ENCODE results near the gene PRAME.

Gene PRAME

DNA sequence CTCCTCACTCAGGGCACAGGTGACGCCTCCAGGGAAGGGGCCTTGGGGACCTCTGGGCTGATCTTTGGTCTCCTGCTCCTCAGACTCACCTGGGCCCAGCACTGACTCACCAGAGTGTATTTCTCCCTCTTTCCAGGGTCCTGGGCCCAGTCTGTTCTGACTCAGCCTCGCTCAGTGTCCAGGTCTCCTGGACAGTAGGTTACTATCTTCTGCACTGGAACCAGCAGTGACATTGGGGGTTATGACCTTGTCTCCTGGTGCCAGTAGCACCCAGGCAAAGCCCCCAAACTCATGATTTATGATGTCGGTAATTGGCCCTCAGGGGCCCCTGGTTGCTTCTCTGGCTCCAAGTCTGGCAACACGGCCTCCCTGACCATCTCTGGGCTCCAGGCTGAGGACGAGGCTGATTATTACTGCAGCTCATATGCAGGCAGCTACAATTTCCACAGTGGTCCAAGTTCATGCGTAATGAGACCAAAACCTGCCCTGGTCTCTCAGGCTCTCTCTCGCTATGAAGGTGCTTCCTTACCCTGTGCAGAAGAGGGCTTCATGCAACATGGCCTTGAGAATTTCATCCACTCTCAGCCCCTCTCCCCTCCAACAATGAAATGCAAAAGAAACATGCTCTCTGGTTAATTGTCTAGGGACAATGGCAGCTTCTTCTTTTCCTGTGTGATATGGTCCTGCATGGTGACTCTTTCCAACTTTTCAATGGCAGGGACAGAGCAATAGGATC is 21.0 kb upstream of the PRAME start:
- no peak for DNase-seq

DNA sequence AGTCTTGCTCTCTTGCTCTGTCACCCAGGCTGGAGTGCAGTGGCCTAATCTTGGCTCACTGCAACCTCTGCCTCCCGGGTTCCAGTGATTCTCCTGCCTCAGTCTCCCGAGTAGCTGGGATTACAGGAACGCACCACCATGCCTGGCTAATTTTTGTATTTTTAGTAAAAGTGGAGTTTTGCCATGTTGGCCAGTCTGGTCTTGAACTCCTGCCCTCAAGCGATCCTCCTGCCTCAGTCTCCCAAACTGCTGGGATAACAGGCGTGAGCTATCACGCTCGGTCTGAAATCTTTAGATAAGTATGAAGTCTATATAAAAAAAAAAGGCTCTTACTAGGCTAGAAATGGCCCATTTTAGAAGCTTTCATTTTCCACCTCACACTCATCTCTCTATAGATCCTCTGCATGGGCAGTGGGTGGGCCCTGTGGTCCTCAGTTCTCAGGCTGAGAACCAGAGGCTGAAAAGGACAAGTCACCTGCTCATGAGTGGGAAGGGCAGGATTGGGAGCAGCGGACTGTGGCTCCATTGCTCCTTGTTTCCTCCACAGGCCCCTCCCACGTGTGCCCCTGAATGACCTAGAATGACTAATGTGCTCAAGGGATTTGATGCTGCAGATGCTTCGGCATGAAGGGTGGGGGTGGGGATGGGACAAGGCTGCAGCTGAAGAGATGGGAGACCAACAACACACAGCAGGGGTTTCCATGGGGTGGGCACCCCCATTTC is 19.8 kb upstream of the PRAME start:
- no peak for DNase-seq

DNA sequence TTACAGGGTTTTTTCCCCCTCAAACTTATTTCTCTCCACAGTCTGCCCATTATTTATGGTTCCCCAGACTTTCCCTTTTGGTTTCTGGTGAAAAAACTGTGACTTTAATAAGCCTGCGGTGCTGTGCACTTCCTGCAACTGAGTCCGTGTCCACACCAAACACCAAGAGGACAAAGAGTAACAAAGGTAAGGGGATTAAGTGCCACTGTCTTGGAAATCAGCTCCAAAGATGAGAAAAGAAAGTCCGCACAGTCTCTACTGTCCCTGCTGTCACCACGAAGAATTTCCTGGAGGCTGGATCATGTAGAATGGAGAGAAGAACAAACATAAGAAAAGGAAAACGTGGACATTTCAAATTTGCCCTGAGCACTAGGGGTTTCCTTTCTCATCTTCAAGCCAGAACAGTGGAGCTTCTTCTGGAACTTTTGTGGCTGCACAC is 17.9 kb upstream of the PRAME start:
- DNase-seq: no peak

DNA sequence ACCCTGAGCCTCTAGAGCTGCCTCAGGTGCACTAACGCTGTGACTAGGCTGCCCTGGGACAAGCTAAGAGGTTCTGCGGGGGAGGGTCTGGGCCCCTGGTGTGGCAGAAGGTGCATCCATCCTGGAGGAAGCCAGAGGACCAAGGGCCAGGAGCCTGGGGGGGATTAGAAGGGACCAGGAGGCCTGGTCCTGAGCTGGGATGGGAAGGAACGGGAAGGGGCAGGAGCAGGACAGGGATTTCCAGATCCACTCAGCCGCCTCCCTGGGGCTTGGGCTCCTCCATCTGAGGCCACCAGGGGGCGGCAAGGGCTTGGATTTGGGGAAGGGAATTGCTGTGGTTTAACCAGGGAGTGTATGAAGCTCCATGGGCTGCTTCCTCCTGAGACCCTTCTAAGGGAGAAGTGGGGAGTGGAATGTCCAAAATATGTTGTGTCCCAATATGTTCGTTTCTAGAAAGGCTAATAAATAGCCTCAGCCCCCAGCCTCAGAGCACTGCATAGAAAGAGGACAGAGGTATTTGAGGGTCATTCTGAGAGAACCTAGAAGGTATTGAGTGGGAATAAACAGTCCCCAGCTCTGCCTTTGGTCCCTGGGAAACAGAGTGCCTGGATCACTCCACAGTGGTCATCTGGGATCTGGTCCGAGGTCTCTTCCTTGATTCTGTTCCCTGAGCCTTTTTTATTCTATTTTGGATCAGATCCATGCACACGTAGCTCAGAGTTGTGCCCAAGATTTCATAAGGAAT is 17.4 kb upstream of the PRAME start:
- DNase-seq: peak; percentile 11

DNA sequence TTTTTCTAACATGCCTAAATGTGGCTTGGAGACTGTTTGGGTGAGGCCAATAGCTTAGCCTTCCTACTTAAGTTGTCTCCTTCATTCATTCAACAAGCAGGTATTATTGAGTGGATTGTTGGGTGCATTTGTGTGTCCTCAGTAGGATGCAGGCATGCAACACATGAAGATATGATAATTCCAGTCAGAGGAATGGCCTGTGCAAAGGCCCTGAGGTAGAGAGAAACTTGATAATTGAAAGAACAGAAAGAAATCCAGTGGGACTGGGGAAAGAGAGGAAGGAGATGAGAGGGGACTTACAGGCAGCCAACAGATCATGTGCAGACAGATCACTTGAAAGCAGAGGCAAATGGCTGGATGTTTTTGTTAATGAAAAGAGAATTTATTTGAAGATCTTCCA is 15.3 kb upstream of the PRAME start:
- DNase-seq: no peak

DNA sequence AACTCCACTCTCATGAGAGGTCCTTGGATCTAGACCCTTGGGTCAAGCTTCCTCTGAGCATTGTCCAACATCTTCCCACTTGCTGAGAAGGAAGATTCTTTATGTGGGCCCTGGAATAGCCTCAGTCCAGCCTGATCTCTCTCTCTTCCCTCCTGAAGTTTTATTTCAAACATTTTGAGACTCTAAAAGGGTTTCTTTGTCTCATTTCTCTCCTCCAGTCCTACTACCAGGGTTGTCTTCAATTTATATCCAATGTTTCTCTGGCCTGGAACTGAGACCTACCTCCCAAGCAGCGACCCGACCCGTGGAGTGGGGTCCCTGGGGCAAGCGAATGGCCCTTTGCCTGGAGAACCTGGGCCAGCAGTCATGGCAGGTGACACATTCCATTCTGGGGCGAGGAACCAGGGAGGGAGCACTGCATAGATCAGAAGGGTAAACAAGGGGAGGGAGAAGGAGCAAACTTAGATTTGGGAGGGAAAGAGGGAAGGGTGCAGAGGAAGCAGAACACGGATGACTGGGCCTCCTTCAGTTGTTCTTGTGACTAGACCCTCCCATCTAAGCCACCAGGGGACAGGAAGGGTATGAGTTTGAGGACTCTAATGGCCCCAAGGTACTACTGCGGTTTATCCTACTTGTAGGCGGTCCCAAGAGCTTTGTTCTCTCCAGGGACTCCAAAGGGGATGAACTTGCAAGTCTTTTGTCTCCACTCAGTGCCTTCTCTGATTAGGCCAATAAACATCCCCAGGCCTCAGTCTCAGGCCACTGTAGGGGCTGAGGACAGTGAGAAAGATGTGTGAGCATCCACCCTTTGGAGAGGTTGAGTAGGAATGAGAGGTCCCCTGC is 14.2 kb upstream of the PRAME start:
- DNase-seq: no peak

DNA sequence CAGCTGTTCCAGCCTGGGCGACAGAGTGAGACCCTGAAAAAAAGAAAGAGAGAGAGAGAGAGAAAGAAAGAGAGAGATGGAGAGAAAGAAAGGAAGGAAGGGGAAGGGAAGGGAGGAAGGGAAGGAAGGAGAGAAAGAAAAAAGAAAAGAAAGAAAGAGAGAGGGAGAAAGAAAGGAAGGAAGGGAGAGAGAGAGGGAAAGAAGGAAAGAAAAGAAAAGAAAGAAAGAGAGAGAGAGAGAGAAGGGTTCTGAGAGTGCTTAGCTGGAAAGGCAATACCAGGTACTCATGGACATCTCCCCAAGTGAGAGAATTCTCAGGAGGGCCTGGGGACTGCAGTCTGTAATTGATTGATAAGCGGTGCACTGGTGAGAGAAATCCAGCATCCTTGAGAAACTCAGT is 12.8 kb upstream of the PRAME start:
- no peak for DNase-seq

DNA sequence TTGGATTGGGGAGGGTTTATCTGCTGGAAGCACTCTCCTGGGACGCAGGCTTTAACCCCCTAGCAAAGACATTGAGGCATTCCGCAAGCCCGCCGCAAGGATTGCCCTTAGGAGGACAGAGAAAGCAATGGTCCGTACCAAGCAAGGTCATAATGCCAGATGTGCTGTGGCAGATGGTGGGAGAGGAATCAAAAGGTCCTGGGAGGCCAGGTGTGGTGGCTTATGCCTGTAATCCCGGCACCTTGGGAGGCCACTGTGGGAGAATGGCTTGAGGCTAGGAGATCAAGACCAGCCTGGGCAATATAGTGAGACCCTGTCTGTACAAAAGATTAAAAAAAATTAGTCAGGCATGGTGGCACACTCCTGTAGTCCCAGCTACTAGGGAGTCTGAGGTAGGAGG is 12.4 kb upstream of the PRAME start:
- DNase-seq: no peak

DNA sequence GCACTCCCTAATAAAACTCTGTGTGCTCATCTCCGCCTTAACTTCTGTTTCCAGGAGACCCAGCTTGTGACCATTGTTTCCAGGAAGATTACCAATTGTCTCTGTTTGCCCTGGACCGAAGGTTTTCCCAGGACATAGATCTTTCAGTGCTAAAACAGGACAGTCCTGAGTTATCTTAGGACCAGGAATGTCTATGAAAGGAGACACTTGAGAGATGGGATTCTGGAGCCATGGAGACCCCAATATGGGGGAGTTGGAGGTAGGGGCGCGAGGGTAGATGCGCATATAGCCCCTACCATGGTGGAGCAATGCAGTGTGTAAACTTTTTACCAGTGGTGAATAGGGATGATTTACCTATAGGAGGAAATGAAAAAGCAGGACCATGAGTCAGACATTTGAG is 10.2 kb upstream of the PRAME start:
- no peak for DNase-seq

DNA sequence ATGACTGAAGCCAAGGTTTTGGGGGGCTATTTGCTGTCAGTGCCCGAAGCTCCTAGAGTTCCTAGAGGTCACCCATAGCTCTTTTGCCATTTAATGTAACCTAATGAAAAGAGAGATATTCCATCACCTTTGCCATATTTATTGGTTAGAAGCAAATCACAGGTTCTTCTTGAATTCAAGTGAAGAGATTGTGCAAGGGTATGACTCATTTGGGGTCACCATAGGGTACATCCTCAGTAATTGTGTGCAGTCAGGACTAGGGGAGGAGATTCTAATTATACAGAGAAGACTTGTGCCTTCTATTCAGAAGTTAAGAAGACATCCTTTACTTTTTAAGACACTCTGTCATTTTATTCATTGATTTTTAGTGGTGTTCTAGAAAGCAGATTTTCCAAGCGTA is 6.9 kb upstream of the PRAME start:
- no peak for DNase-seq

DNA sequence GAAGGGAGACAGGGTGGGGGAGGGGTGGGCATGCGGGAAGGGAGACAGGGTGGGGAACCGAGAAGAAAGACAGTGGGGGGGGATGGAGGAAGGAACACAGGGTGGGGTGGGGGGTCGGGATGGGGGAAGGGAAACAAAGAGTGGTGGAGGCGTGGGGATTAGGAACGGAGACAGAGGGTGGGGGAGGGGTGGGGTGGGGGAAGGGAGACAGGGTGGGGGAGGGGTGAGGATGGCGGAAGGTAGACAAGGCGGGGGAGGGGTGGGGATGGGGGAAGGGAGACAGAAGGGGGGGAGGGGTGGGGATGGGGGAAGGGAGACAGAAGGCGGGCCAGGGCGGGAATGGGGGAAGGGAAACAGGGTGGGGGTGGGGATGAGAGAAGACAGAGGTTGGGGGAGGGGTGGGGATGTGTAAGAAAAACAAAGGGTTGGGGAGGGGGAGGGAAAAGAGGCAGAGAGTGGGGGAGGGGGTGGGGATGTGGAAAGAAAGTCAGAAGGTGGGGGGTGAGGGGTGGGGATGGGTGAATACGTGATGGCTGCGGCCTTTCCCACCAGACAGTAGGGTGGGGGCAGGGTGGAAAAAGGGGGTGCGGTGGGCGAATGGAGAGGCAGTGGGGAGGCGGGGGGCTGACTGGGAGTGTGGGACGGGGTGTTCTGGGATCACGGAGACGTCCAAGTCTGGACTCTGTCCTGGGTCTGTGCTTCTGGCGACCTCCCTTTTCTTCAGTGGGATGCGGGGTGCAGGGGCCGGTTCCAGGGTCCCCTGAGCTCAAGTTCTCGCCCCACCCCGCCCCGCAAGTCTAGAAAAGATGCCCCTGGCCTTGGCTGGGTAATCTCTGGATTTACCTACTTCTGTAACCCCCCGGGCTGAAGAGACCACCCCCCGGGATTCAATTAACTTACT is 744 bp downstream of the PRAME start:
- no peak for DNase-seq

DNA sequence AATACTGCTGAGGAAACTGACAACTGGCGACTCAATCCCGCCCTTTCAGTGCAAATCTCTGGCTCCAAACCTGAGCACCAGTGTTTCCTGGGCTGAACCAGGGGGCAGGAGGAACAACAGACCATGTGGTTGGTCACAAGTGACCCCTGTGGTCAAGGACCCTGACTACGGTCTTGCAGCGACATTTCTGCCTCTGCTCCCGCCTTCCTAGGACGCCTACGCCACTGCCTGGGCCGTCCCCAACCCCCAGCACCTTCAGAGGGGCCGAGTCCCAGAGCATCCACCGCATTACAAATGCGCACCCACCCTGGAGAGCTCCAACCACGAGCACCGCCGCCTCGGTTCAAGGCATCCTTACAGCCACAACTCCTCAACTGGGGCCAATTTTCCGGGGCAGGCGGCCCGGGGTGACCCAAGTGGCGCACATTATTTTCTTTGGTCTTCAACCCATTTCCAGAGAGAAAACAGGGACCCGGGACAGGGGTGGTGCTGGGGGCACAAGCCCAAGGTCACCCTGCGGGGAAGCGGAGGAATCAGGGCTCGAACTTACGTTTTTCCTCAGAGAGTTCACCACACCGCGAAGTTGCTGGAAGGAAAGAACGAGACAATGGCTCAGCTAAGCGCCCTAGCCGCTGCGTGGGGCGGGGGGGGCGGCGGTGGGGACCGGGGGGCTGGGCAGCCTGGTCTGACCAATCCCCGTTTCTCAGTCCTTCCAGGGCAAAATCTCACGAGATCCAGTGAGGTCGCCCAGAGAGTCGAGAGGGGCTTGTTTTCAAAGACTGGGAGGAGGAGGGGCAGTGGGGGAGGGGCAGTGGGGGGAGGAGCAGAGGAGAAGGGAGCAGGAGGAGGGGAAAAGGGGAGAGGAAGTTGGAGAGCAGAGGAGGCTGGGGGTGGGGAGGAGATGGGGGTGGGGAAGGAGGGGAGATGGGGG is 1.8 kb downstream of the PRAME start:
- no peak for DNase-seq

DNA sequence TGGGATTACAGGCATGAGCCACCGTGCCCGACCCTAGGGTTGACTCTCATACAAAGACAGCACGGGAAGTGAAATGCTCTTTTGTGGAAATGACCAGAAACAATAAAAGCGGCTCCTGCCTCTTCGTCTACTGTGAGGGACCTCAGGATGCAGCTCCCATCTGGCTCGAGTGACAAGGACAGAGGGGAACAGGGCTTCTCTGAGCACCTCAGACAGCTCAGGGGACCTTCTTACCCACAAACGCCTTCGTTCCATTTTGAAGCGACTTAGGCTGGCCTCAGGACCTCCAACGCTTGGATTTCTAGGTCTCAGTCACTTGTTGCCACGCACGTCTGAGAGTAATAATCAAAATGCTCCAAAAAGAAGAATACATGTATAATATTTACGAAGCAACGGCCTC is 2.5 kb downstream of the PRAME start:
- DNase-seq: no peak

DNA sequence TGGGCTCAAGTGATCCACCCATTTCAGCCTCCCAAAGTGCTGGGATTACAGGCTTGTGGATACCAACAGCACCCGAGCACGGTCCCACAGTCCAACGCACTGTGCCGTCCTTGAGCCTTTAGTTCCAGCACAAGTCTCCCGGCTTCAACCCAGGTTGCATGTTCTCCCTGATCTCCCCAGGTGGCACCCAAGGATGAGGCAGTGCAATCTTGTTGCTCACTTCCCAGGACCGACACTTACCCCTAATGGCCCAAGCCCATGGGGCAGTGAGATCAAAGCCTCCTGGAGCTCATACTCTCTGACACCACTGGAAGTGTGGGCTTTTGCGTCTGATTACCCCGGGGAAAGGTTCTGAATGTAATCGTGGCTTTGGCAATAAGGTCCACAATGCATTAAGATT is 3.5 kb downstream of the PRAME start:
- DNase-seq: no peak

DNA sequence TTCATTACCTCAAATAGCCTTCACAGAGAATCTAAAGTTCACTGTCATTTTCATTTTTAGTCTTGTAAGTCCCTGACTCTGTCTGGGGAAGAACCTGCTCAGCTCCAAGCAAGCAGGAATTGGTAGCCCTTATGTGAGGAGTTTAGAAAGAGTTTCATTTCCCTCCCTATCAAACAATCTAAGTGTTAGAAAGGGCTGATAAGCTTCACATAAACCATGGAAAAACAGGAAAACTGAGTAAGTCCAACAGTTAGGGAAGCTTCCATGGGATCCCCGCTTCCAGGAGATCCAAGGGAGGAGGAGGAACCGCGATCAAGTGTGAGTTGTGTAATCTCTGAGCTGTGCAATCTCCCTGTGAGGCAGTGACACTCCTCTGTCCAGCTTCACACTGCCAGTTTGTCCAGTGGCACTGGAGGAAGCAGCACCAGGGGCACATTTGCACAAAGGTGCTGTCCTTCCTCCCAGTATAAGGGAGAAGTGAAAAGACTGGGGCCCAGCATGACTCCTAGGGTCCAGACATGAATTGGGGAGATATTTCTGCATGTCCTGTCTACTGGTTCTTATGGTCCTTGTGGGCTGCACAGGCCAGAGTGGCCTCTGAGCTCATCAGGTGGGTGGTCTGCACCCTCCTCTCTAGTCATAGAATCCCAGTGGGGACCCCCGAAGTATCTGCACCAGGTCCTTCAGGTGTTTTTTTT is 4.3 kb downstream of the PRAME start:
- DNase-seq: no peak

DNA sequence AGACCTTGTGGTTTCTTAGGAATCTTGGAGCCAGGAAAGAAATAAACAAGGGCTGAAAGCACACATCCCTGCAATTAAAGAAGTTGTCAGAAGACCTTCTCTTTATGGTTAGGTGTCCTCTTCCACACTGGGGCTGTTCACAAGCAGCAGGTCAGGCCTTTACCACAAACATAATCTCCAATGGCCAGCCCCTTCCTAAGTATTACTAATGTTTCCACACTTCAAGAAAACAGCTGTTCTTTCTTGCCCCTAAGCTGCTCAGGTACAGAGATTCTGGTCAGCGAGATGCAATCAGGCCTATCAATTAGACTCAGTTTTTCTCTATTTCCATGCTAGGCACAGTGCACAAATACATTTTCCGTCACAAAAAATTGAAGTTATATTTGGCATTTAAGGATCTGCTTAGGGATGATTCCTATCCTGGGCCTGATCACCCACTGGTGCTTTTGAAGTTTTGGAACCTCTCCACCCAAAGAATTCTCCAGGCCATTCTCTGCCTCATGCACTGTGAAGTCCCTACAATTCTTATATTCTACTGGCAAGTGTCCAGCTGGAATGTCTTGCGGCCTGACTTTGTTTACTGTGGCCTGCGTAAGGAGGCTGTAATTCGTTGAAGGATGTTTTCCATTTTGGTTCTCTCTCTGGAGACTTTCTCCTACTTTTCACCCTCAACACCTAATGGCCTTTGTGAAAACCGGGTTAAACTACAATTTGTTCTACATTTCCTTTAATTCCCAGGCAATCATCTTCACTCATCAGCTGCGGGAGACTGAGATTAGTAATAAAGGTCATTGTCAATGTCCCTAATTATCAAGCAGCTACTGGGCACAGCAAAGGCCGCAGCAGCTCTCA is 5.1 kb downstream of the PRAME start:
- DNase-seq: no peak

DNA sequence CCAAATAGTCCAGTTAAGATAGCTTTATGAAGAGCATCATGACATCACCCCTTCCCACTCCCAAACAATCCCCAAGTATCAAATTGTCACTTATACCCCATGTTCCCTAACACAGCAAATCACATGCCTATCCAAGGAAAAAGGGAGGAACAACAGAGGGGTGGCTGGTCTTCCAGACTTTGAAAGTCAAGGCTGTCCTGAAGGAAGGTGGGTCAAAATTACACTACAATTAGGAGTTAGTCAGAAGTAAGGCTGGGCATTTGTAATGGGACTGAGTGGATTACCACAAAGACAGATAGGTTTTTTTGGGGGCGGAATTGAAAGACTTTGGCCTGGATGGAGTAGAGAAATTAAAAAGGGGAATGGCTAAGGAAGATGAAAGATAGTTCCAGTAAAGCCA is 5.9 kb downstream of the PRAME start:
- no peak for DNase-seq

DNA sequence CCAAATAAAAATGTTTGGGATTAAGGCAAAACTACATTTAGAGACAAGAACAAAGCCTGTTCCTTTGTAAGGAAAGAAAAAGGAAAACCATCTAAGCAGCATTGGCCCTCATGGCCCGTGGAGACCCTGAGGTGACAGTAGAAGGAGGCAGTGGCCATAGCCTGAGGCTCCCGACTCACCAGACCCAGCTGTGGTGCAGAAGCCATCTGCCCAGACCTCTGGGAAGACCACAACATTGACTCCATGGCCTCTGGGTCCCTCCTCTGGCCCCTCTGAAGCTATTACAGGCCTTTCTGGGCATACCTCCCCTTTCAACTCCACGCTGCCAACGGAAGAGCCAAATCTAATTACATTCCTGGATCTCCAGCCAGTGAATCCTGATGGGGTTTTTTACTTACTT is 6.4 kb downstream of the PRAME start:
- no peak for DNase-seq

DNA sequence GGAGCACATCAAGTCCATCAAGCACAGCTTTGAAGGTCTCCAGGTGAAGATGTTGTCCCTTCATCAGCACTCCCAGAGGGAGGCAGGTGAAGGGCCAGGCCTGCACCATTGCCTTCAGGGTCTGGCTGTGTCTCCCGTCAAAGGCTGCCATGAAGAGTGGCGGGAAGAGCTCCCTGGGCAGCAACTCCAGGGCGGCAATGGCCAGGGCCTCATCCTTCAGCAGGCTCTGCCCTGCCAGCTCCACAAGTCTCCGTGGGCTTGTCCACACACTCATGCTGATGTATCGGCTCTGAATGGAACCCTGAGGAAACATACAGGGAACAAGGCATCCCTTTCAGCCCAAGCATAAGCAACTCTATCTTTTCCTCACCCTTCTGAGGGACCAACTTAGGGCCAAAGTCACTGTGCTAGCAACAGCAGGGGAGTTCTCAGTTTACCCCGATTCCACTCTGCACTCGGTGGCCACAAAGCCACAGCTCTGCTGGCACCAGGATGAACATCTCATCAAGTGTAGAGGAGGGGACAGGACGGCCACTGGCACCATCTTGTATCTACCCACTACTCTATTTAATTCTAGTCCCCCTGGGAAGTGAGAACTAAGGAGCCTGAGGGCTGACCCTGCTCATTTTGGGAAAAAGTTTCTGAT is 8.2 kb downstream of the PRAME start:
- DNase-seq: no peak
